Caco-2 (cell line): ENCODE results near the gene C5AR1. TPM values are rescaled to one million over a fixed set of nuclear protein-coding genes. Genes with fewer than 3 reads are reported as not detected.

Source experiments
- BruUV-seq: library from RNA; stranded (reverse); fragments of 400-500 nt; replicated peaks from 2 replicates; lab custom pipeline; 2021; lab: Mats Ljungman, UMichigan
- CTCF ChIA-PET: fragments of 300-600 bp; sonication (Branson Sonifier 250); formaldehyde crosslinking; loops from one replicate; lab custom pipeline; 2022; ENCODE audit warnings: antibody characterized with exemption; lab: Charles Lee
- POLR2A ChIA-PET: fragments of 300-600 bp; sonication (Branson Sonifier 250); formaldehyde crosslinking; loops from one replicate; lab custom pipeline; 2022; ENCODE audit warnings: antibody characterized with exemption; lab: Charles Lee
- DNase-seq, 2 experiments: peaks; one replicate each; pipeline versions ENCODE4 v3.0.0 to v3.0.0-alpha.2; 2020 to 2022
- H3K27me3 ChIP-seq: replicated peaks from 2 replicates; pipeline ENCODE4 v1.6.0; 2011; ENCODE audit warnings: low read length; ENCODE audit not compliant: control insufficient read depth, insufficient read depth
- H3K36me3 ChIP-seq: 2 replicates; pipeline ENCODE4 v1.5.1; 2011; ENCODE audit warnings: low read length; ENCODE audit not compliant: control insufficient read depth, insufficient read depth
- H3K4me1 ChIP-seq: fragments of 250-450 bp; sonication (Bioruptor Pico); 2 replicates; pipeline ENCODE4 v1.5.1; 2020; ENCODE audit warnings: mild to moderate bottlenecking
- H3K4me3 ChIP-seq: 2 replicates; pipeline ENCODE4 v1.5.1; 2011; ENCODE audit warnings: low read depth, mild to moderate bottlenecking, control low read depth, low read length
- H3K9me3 ChIP-seq: fragments of 250-450 bp; sonication (Bioruptor Pico); 2 replicates; pipeline ENCODE4 v1.5.1; 2020; ENCODE audit warnings: mild to moderate bottlenecking, moderate library complexity
- H3K27ac Mint-ChIP-seq: one replicate; pipeline ENCODE4 v1.8.0; 2022; ENCODE audit warnings: mixed read lengths; ENCODE audit not compliant: unreplicated experiment
- H3K27me3 Mint-ChIP-seq: one replicate; pipeline ENCODE4 v1.8.0; 2022; ENCODE audit warnings: mixed read lengths; ENCODE audit not compliant: insufficient read depth, unreplicated experiment
- H3K36me3 Mint-ChIP-seq: one replicate; pipeline ENCODE4 v1.8.0; 2022; ENCODE audit warnings: mild to moderate bottlenecking, mixed read lengths; ENCODE audit not compliant: insufficient read depth, unreplicated experiment
- H3K4me1 Mint-ChIP-seq: one replicate; pipeline ENCODE4 v1.8.0; 2022; ENCODE audit warnings: low read depth, mixed read lengths; ENCODE audit not compliant: unreplicated experiment
- H3K4me3 Mint-ChIP-seq: one replicate; pipeline ENCODE4 v1.8.0; 2022; ENCODE audit warnings: mild to moderate bottlenecking, moderate library complexity, mixed read lengths; ENCODE audit not compliant: unreplicated experiment
- H3K9me3 Mint-ChIP-seq: one replicate; pipeline ENCODE4 v1.8.0; 2022; ENCODE audit warnings: mixed read lengths; ENCODE audit not compliant: unreplicated experiment
- CTCF ChIP-seq, 2 experiments: fragments of 200-600 bp in 1 of 2; IDR thresholded peaks; 1 replicate in 1 of 2; 2 replicates in 1 of 2; pipeline versions ENCODE4 v1.5.1 to v1.8.0; 2011 to 2022; ENCODE audit warnings: antibody characterized with exemption in 1 of 2, control low read depth in 1 of 2, inconsistent platforms in 1 of 2, low read depth in 1 of 2, low read length in 1 of 2, mild to moderate bottlenecking in 1 of 2, moderate library complexity in 1 of 2; ENCODE audit not compliant: insufficient read depth in 1 of 2, severe bottlenecking in 1 of 2, unreplicated experiment in 1 of 2
- intact Hi-C: fragments of 100-400 bp; cut with micrococcal nuclease; formaldehyde crosslinking; loops from one replicate; pipeline ENCODE4 v1.10.0; 2022; ENCODE audit not compliant: unreplicated experiment
- total RNA-seq: library from RNA; stranded (reverse); gene quantifications from 2 replicates; pipeline ENCODE4 v1.2.3, GENCODE V29; 2022

C5AR1 gene
- total RNA-seq, 1 experiment from 2014 or later: 0.48 TPM

GRCh38 chr19:47264629-47265028 is 45.0 kb upstream of the C5AR1 start:
- Histone ChIP-seq H3K9me3 (no peaks in the 10 kb centered on the region), H3K4me1 (no peaks in the 10 kb centered on the region), H3K27me3 (no peaks in the 10 kb centered on the region), H3K4me3 (no peak overlapping the region), H3K36me3 (peaks cover 4% of the 10 kb centered on the region)
- no peaks in the 10 kb centered on the region for H3K4me1 Mint-ChIP-seq
- no peak for TF ChIP-seq CTCF (IDR thresholded peaks at IDR 0.05; ENCODE audit: insufficient read depth in 1 of 2, low read depth in 1 of 2, low read length in 1 of 2, severe bottlenecking in 1 of 2, unreplicated experiment in 1 of 2)
- H3K4me3 Mint-ChIP-seq: no peak overlapping the region
- BruUV-seq: no TSS peak
- no peaks in the 10 kb centered on the region for H3K9me3 Mint-ChIP-seq
- H3K27ac Mint-ChIP-seq: no peak overlapping the region
- ChIA-PET POLR2A (interaction anchor here (0.7 kb wide), 1 partner anchor 15 kb away, joined by 4 read pairs; no protein-coding TSS in a partner anchor), CTCF (no interaction called here)
- intact Hi-C loops: no loop called here
- H3K36me3 Mint-ChIP-seq: peaks cover 69% of the 10 kb centered on the region
- no peaks in the 10 kb centered on the region for H3K27me3 Mint-ChIP-seq
- DNase-seq: no peak

DNA sequence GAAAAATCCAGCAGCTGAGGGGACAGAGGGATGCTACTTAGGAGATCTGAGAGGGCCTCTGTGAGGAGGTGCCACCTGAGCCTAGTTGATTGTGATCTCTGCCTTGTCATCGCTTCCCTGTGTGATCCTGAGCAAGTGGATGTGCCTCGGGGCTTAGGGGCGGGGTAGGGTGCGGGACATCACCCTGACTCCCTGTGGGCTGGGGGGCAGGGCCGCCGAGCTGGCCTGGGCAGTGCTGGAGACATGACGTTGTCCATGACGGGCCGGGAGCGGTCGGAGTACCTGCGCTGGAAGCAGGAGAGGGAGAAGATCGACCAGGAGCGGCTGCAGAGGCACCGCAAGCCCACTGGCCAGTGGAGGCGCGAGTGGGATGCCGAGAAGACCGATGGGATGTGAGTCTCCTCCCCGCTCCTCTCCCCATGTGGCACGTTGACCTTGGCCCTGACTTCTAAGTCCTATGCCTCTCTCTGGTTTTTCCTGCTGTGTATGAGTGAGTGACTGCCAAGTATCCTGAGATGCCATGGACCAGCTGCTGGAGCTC is 43.2 kb upstream of the C5AR1 start:
- Histone ChIP-seq H3K36me3 (peaks cover 5% of the 10 kb centered on the region), H3K9me3 (no peaks in the 10 kb centered on the region), H3K4me3 (no peak overlapping the region), H3K4me1 (no peaks in the 10 kb centered on the region), H3K27me3 (no peaks in the 10 kb centered on the region)
- POLR2A ChIA-PET: no interaction called here
- intact Hi-C loops: no loop called here
- Mint-ChIP-seq H3K9me3 (no peaks in the 10 kb centered on the region), H3K4me1 (no peaks in the 10 kb centered on the region), H3K36me3 (peaks cover 71% of the 10 kb centered on the region), H3K4me3 (no peak overlapping the region), H3K27me3 (no peaks in the 10 kb centered on the region), H3K27ac (no peak overlapping the region)
- no TSS peak for BruUV-seq
- no peak for TF ChIP-seq CTCF (IDR thresholded peaks at IDR 0.05; ENCODE audit: insufficient read depth in 1 of 2, low read depth in 1 of 2, low read length in 1 of 2, severe bottlenecking in 1 of 2, unreplicated experiment in 1 of 2)
- CTCF ChIA-PET: no interaction called here
- no peak for DNase-seq

DNA sequence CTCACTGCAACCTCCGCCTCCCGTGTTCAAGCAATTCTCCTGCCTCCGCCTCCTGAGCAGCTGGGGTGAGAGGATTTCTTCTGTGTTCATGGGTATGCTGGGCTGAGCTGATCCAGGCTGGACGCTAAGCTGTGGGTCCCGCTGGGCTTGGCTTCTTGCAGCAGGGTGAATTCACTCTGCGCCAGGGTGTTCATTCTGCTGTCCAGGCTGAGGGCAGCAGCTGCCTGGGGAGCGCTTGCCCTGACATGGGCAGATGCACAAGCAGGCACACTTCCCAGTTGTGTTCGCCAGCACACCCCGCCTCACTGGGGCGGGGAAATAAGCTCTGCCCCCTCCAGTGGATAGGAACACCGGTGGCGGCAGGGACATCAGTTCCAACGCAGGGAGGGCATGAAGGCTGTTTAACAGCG is 42.3 kb upstream of the C5AR1 start:
- Mint-ChIP-seq H3K9me3 (no peaks in the 10 kb centered on the region), H3K36me3 (peaks cover 71% of the 10 kb centered on the region), H3K27ac (no peak overlapping the region), H3K4me1 (peaks cover 5% of the 10 kb centered on the region), H3K27me3 (no peaks in the 10 kb centered on the region), H3K4me3 (no peak overlapping the region)
- Histone ChIP-seq H3K36me3 (peaks cover 5% of the 10 kb centered on the region), H3K27me3 (no peaks in the 10 kb centered on the region), H3K4me3 (no peak overlapping the region), H3K4me1 (no peaks in the 10 kb centered on the region), H3K9me3 (no peaks in the 10 kb centered on the region)
- ChIA-PET CTCF (interaction anchor here (0.6 kb wide), 1 partner anchor 1901 kb away, joined by 3 read pairs; no protein-coding TSS in a partner anchor), POLR2A (no interaction called here)
- no TSS peak for BruUV-seq
- no peak for DNase-seq
- intact Hi-C loops: no loop called here
- TF ChIP-seq CTCF (IDR thresholded peaks at IDR 0.05; ENCODE audit: insufficient read depth in 1 of 2, low read depth in 1 of 2, low read length in 1 of 2, severe bottlenecking in 1 of 2, unreplicated experiment in 1 of 2): no peak
